HL-60 (cell line): Measurements from ENCODE around the gene BACE1-AS.

Source experiments
- GABPA ChIP-seq: IDR thresholded peaks from 2 replicates; pipeline ENCODE4 v1.6.1; 2012; ENCODE audit warnings: low read depth
- SPI1 ChIP-seq: IDR thresholded peaks from 2 replicates; pipeline ENCODE4 v1.6.1; 2012; ENCODE audit warnings: low read depth, mild to moderate bottlenecking, borderline replicate concordance
- TF ChIP-seq, protein P1 (sequence below): IDR thresholded peaks from 2 replicates; pipeline ENCODE4 v1.6.1; 2012; ENCODE audit warnings: low read depth; ENCODE audit not compliant: insufficient replicate concordance
- TF ChIP-seq, protein P2 (sequence below): IDR thresholded peaks from one replicate; pipeline ENCODE4 v1.5.1; 2011; ENCODE audit warnings: low read length, control low read depth, inconsistent platforms; ENCODE audit not compliant: insufficient read depth

DNA sequence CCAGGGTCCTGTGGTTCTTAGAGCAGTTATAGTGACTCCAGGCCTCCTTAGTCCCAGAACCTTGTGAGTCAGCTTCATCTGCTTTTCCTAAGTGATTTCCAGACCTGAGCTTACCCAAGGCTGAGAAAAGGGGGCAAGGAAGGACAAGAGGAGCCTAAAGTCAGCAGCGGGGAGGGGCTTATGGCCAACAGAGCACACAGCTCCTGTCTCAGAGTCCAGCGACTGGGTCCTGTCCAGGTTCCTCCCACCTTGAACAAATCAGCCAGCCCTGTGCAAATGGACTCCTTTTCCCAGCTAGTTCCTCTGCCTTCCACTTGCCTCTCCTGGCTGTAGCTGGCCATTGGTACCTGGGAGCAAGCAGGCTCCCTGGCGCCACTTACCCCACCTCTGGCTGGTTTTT, 14.0 kb downstream of the BACE1-AS start:
- TF ChIP-seq, protein P1, sequence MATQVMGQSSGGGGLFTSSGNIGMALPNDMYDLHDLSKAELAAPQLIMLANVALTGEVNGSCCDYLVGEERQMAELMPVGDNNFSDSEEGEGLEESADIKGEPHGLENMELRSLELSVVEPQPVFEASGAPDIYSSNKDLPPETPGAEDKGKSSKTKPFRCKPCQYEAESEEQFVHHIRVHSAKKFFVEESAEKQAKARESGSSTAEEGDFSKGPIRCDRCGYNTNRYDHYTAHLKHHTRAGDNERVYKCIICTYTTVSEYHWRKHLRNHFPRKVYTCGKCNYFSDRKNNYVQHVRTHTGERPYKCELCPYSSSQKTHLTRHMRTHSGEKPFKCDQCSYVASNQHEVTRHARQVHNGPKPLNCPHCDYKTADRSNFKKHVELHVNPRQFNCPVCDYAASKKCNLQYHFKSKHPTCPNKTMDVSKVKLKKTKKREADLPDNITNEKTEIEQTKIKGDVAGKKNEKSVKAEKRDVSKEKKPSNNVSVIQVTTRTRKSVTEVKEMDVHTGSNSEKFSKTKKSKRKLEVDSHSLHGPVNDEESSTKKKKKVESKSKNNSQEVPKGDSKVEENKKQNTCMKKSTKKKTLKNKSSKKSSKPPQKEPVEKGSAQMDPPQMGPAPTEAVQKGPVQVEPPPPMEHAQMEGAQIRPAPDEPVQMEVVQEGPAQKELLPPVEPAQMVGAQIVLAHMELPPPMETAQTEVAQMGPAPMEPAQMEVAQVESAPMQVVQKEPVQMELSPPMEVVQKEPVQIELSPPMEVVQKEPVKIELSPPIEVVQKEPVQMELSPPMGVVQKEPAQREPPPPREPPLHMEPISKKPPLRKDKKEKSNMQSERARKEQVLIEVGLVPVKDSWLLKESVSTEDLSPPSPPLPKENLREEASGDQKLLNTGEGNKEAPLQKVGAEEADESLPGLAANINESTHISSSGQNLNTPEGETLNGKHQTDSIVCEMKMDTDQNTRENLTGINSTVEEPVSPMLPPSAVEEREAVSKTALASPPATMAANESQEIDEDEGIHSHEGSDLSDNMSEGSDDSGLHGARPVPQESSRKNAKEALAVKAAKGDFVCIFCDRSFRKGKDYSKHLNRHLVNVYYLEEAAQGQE, result no peak
- TF ChIP-seq GABPA, result no peak
- TF ChIP-seq, protein P2, sequence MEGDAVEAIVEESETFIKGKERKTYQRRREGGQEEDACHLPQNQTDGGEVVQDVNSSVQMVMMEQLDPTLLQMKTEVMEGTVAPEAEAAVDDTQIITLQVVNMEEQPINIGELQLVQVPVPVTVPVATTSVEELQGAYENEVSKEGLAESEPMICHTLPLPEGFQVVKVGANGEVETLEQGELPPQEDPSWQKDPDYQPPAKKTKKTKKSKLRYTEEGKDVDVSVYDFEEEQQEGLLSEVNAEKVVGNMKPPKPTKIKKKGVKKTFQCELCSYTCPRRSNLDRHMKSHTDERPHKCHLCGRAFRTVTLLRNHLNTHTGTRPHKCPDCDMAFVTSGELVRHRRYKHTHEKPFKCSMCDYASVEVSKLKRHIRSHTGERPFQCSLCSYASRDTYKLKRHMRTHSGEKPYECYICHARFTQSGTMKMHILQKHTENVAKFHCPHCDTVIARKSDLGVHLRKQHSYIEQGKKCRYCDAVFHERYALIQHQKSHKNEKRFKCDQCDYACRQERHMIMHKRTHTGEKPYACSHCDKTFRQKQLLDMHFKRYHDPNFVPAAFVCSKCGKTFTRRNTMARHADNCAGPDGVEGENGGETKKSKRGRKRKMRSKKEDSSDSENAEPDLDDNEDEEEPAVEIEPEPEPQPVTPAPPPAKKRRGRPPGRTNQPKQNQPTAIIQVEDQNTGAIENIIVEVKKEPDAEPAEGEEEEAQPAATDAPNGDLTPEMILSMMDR, result no peak
- TF ChIP-seq SPI1, result no peak
